Trophoblast cell (in vitro differentiated cells and primary cell): ENCODE data around the gene TEX19.
"Not testable (repeated sequence)": the region's sequence is repeated elsewhere in the genome, so short reads cannot be mapped to it uniquely, and the experiment has no call there.

Experiments used
- DNase-seq, 2 donors: peaks; one replicate each; pipeline ENCODE4 v3.0.0-alpha.2; 2016
- H2AFZ ChIP-seq: 2 replicates; pipeline ENCODE4 v1.6.1; 2013; ENCODE audit warnings: low read length, moderate library complexity, mild to moderate bottlenecking; ENCODE audit not compliant: insufficient read depth, poor library complexity
- H2AK5ac ChIP-seq: 2 replicates; pipeline ENCODE4 v1.6.1; 2013; ENCODE audit warnings: mild to moderate bottlenecking, low read length
- H2BK120ac ChIP-seq: 2 replicates; pipeline ENCODE4 v1.6.1; 2013; ENCODE audit warnings: low read length, mild to moderate bottlenecking, moderate library complexity; ENCODE audit not compliant: insufficient read depth, poor library complexity
- H2BK12ac ChIP-seq: 2 replicates; pipeline ENCODE4 v1.6.1; 2013; ENCODE audit warnings: mild to moderate bottlenecking, low read length, moderate library complexity
- H2BK5ac ChIP-seq: 2 replicates; pipeline ENCODE4 v1.6.1; 2013; ENCODE audit warnings: low read length, low read depth, moderate library complexity, mild to moderate bottlenecking; ENCODE audit not compliant: poor library complexity
- H3K14ac ChIP-seq: 2 replicates; pipeline ENCODE4 v1.6.1; 2013; ENCODE audit warnings: mild to moderate bottlenecking, low read length
- H3K18ac ChIP-seq: 2 replicates; pipeline ENCODE4 v1.6.1; 2013; ENCODE audit warnings: mild to moderate bottlenecking, low read length
- H3K23ac ChIP-seq: 2 replicates; pipeline ENCODE4 v1.6.1; 2013; ENCODE audit warnings: low read length
- H3K27ac ChIP-seq: 2 replicates; pipeline ENCODE4 v1.5.1; 2013; ENCODE audit warnings: low read depth, mild to moderate bottlenecking, inconsistent platforms, low read length, moderate library complexity
- H3K27me3 ChIP-seq: 2 replicates; pipeline ENCODE4 v1.6.1; 2013; ENCODE audit warnings: inconsistent platforms, mild to moderate bottlenecking, low read length, moderate library complexity; ENCODE audit not compliant: insufficient read depth
- H3K36me3 ChIP-seq, 2 experiments: 1 replicate in 1 of 2; 2 replicates in 1 of 2; pipeline ENCODE4 v1.6.1; 2013; ENCODE audit warnings: low read length in 2 of 2, mild to moderate bottlenecking in 2 of 2, moderate library complexity in 1 of 2; ENCODE audit not compliant: insufficient read depth in 2 of 2, control insufficient read depth in 1 of 2
- H3K4ac ChIP-seq: 2 replicates; pipeline ENCODE4 v1.6.1; 2013; ENCODE audit warnings: low read depth, mild to moderate bottlenecking, low read length, moderate library complexity
- H3K4me1 ChIP-seq, 2 experiments: 1 replicate in 1 of 2; 2 replicates in 1 of 2; pipeline ENCODE4 v1.6.1; 2013; ENCODE audit warnings: low read length in 2 of 2, mild to moderate bottlenecking in 2 of 2, moderate library complexity in 1 of 2; ENCODE audit not compliant: insufficient read depth in 2 of 2, control insufficient read depth in 1 of 2
- H3K4me2 ChIP-seq: 2 replicates; pipeline ENCODE4 v1.6.1; 2013; ENCODE audit warnings: inconsistent platforms, mild to moderate bottlenecking, low read length, moderate library complexity
- H3K4me3 ChIP-seq: 2 replicates; pipeline ENCODE4 v1.5.1; 2013; ENCODE audit warnings: mild to moderate bottlenecking, low read depth, low read length, inconsistent platforms
- H3K79me1 ChIP-seq: one replicate; pipeline ENCODE4 v1.6.1; 2013; ENCODE audit warnings: low read length
- H3K79me2 ChIP-seq: 2 replicates; pipeline ENCODE4 v1.6.1; 2013; ENCODE audit warnings: low read length, mild to moderate bottlenecking; ENCODE audit not compliant: control insufficient read depth, insufficient read depth, poor library complexity
- H3K9ac ChIP-seq: 2 replicates; pipeline ENCODE4 v1.6.1; 2013; ENCODE audit warnings: mild to moderate bottlenecking, low read length
- H3K9me3 ChIP-seq: 2 replicates; pipeline ENCODE4 v1.6.1; 2013; ENCODE audit warnings: low read depth, mild to moderate bottlenecking, control low read depth, inconsistent platforms, low read length; ENCODE audit not compliant: insufficient read depth
- H4K12ac ChIP-seq: 2 replicates; pipeline ENCODE4 v1.6.1; 2013; ENCODE audit warnings: low read depth, mild to moderate bottlenecking, low read length, moderate library complexity
- H4K8ac ChIP-seq: 2 replicates; pipeline ENCODE4 v1.6.1; 2013; ENCODE audit warnings: low read depth, mild to moderate bottlenecking, low read length, moderate library complexity
- H4K91ac ChIP-seq: one replicate; pipeline ENCODE4 v1.6.1; 2013; ENCODE audit warnings: low read depth, mild to moderate bottlenecking, low read length, moderate library complexity
- WGBS: extraction: QIAGEN DNeasy Blood & Tissue Kit; methylation state at CpG from one replicate; pipeline ENCODE4 v1.1.7; 2013; ENCODE audit warnings: missing lambda C conversion rate; ENCODE audit not compliant: insufficient read length, insufficient coverage; ENCODE audit errors: extremely low coverage; 5-methylcytosine and 5-hydroxymethylcytosine counted together

Gene TEX19

GRCh38 chr17:82377294-82377693 is 18.2 kb downstream of the TEX19 start:
- H3K79me1 ChIP-seq, H4K8ac ChIP-seq, H3K27ac ChIP-seq, H3K79me2 ChIP-seq, H2BK12ac ChIP-seq, H3K23ac ChIP-seq, H2BK120ac ChIP-seq, H4K91ac ChIP-seq, H2AK5ac ChIP-seq, H4K12ac ChIP-seq, H3K4ac ChIP-seq, H3K14ac ChIP-seq, H3K4me2 ChIP-seq, H3K27me3 ChIP-seq, H3K4me3 ChIP-seq, H2BK5ac ChIP-seq, H3K36me3 ChIP-seq, H2AFZ ChIP-seq, H3K4me1 ChIP-seq, H3K18ac ChIP-seq, H3K9ac ChIP-seq, DNase-seq: not testable (repeated sequence)
- peaks cover 21% of the 10 kb centered on the region for H3K9me3 ChIP-seq
- no CpG with 5 or more reads among the region's 5 CpGs for WGBS

GRCh38 chr17:82377924-82378740 is 19.1 kb downstream of the TEX19 start:
- no peak overlapping the region for H2BK5ac ChIP-seq
- H4K12ac ChIP-seq, result no peak overlapping the region
- no CpG with 5 or more reads among the region's 31 CpGs for WGBS
- no peak for DNase-seq
- H4K91ac ChIP-seq, result no peak overlapping the region
- no peak overlapping the region for H3K9ac ChIP-seq
- H3K36me3 ChIP-seq, result no peaks in the 10 kb centered on the region
- H3K79me2 ChIP-seq, result no peaks in the 10 kb centered on the region
- no peak overlapping the region for H3K4ac ChIP-seq
- peaks cover 18% of the 10 kb centered on the region for H3K9me3 ChIP-seq
- H4K8ac ChIP-seq, result no peak overlapping the region
- no peak overlapping the region for H3K4me2 ChIP-seq
- H2BK12ac ChIP-seq, result no peak overlapping the region
- no peaks in the 10 kb centered on the region for H3K4me1 ChIP-seq
- no peak overlapping the region for H3K23ac ChIP-seq
- no peak overlapping the region for H3K14ac ChIP-seq
- no peak overlapping the region for H3K18ac ChIP-seq
- no peak overlapping the region for H2AK5ac ChIP-seq
- H2AFZ ChIP-seq, result no peak overlapping the region
- H3K4me3 ChIP-seq, result no peak overlapping the region
- no peaks in the 10 kb centered on the region for H3K27me3 ChIP-seq
- no peak overlapping the region for H3K27ac ChIP-seq
- H2BK120ac ChIP-seq, result no peak overlapping the region
- H3K79me1 ChIP-seq, result no peaks in the 10 kb centered on the region

GRCh38 chr17:82378741-82379021 is 19.6 kb downstream of the TEX19 start:
- Histone ChIP-seq H3K23ac (no peak overlapping the region), H4K12ac (no peak overlapping the region), H3K27ac (no peak overlapping the region), H2BK120ac (no peak overlapping the region), H4K8ac (no peak overlapping the region), H3K4me1 (no peaks in the 10 kb centered on the region), H2AK5ac (no peak overlapping the region), H2BK5ac (no peak overlapping the region), H3K18ac (no peak overlapping the region), H3K27me3 (no peaks in the 10 kb centered on the region), H3K79me2 (no peaks in the 10 kb centered on the region), H3K9me3 (peaks cover 18% of the 10 kb centered on the region), H2BK12ac (no peak overlapping the region), H3K9ac (no peak overlapping the region), H4K91ac (no peak overlapping the region), H2AFZ (no peak overlapping the region), H3K4me3 (no peak overlapping the region), H3K4me2 (no peak overlapping the region), H3K36me3 (no peaks in the 10 kb centered on the region), H3K4ac (no peak overlapping the region), H3K14ac (no peak overlapping the region), H3K79me1 (no peaks in the 10 kb centered on the region)
- WGBS, result no CpG with 5 or more reads among the region's 10 CpGs
- no peak for DNase-seq

- Histone ChIP-seq H3K4me2 (no peak overlapping the region), H3K4me3 (no peak overlapping the region), H3K23ac (no peak overlapping the region), H3K27me3 (no peaks in the 10 kb centered on the region), H2BK12ac (no peak overlapping the region), H3K79me1 (no peaks in the 10 kb centered on the region), H4K91ac (no peak overlapping the region), H2BK120ac (no peak overlapping the region), H4K8ac (no peak overlapping the region), H3K27ac (no peak overlapping the region), H2AFZ (no peak overlapping the region), H3K79me2 (no peaks in the 10 kb centered on the region), H2BK5ac (no peak overlapping the region), H3K9ac (no peak overlapping the region), H3K9me3 (peaks cover 11% of the 10 kb centered on the region), H4K12ac (no peak overlapping the region), H3K4me1 (no peaks in the 10 kb centered on the region), H3K18ac (no peak overlapping the region), H3K36me3 (no peaks in the 10 kb centered on the region), H2AK5ac (no peak overlapping the region), H3K4ac (no peak overlapping the region), H3K14ac (no peak overlapping the region)
- no peak for DNase-seq
- WGBS, result no CpG with 5 or more reads among the region's 23 CpGs
Measured at GRCh38 chr17:82380860-82381702, 22.0 kb downstream of the TEX19 start.
